HEK293 (cell line): ENCODE data around the gene PRTG.

Experiments used
- FEZF1 ChIP-seq: fragments of 450-650 bp; formaldehyde crosslinking; IDR thresholded peaks from 2 replicates; pipeline ENCODE4 v1.5.1; 2016; ENCODE audit warnings: missing biosample characterization, missing genetic modification characterization
- KLF9 ChIP-seq: fragments of 450-650 bp; formaldehyde crosslinking; IDR thresholded peaks from 2 replicates; pipeline ENCODE4 v1.5.1; 2016; ENCODE audit warnings: missing biosample characterization, missing genetic modification characterization, low read depth
- MZF1 ChIP-seq: fragments of 450-650 bp; formaldehyde crosslinking; IDR thresholded peaks from 2 replicates; pipeline ENCODE4 v1.5.1; 2017; ENCODE audit warnings: missing biosample characterization, missing genetic modification characterization, borderline replicate concordance
- SETDB1 ChIP-seq: IDR thresholded peaks from one replicate; pipeline ENCODE4 v1.6.1; 2017; ENCODE audit warnings: mild to moderate bottlenecking, low read length, moderate library complexity, mixed read lengths; ENCODE audit not compliant: insufficient read length
- ZEB2 ChIP-seq: fragments of 450-650 bp; formaldehyde crosslinking; IDR thresholded peaks from 2 replicates; pipeline ENCODE4 v1.5.1; 2016; ENCODE audit warnings: missing biosample characterization, missing genetic modification characterization
- ZFHX2 ChIP-seq: fragments of 450-650 bp; formaldehyde crosslinking; conservative IDR thresholded peaks from 2 replicates; pipeline ENCODE4 v1.5.1; 2016; ENCODE audit warnings: missing biosample characterization, missing genetic modification characterization
- ZNF140 ChIP-seq: fragments of 450-650 bp; formaldehyde crosslinking; IDR thresholded peaks from 2 replicates; pipeline ENCODE4 v1.5.1; 2016; ENCODE audit warnings: missing biosample characterization, missing genetic modification characterization
- ZNF174 ChIP-seq: fragments of 450-650 bp; formaldehyde crosslinking; IDR thresholded peaks from 2 replicates; pipeline ENCODE4 v1.5.0; 2017; ENCODE audit warnings: missing biosample characterization, mild to moderate bottlenecking, missing genetic modification characterization
- ZNF19 ChIP-seq: fragments of 450-650 bp; formaldehyde crosslinking; IDR thresholded peaks from 2 replicates; pipeline ENCODE4; 2016; ENCODE audit warnings: missing biosample characterization, missing genetic modification characterization, low read depth
- ZNF211 ChIP-seq: fragments of 450-650 bp; formaldehyde crosslinking; IDR thresholded peaks from 2 replicates; pipeline ENCODE4 v1.5.1; 2016; ENCODE audit warnings: low read depth, missing biosample characterization, missing genetic modification characterization
- ZNF274 ChIP-seq, 2 experiments: fragments of 200-500 bp in 1 of 2; fragments of 450-650 bp in 1 of 2; sonication (Bioruptor generic) in 1 of 2; formaldehyde crosslinking in 1 of 2; IDR thresholded peaks; 2 replicates each; pipeline versions ENCODE4 v1.5.1 to v1.6.1; 2014 to 2016; ENCODE audit warnings: borderline replicate concordance in 1 of 2, inconsistent platforms in 1 of 2, low read length in 1 of 2, missing biosample characterization in 1 of 2, missing genetic modification characterization in 1 of 2
- ZNF311 ChIP-seq: fragments of 450-650 bp; formaldehyde crosslinking; IDR thresholded peaks from 2 replicates; pipeline ENCODE4 v1.5.1; 2017; ENCODE audit warnings: missing biosample characterization, missing genetic modification characterization, borderline replicate concordance
- ZNF335 ChIP-seq: fragments of 450-650 bp; formaldehyde crosslinking; conservative IDR thresholded peaks from 2 replicates; pipeline ENCODE4 v1.5.1; 2016; ENCODE audit warnings: missing biosample characterization, missing genetic modification characterization
- ZNF514 ChIP-seq: fragments of 450-650 bp; formaldehyde crosslinking; IDR thresholded peaks from 2 replicates; pipeline ENCODE4 v1.5.1; 2016; ENCODE audit warnings: missing biosample characterization, missing genetic modification characterization
- ZNF544 ChIP-seq: fragments of 450-650 bp; formaldehyde crosslinking; IDR thresholded peaks from 2 replicates; pipeline ENCODE4 v1.5.0; 2017; ENCODE audit warnings: missing biosample characterization, missing genetic modification characterization
- ZNF555 ChIP-seq: fragments of 450-650 bp; formaldehyde crosslinking; conservative IDR thresholded peaks from 2 replicates; pipeline ENCODE4 v1.5.1; 2017; ENCODE audit warnings: missing biosample characterization, mild to moderate bottlenecking, missing genetic modification characterization, inconsistent platforms
- ZNF658 ChIP-seq: fragments of 450-650 bp; formaldehyde crosslinking; IDR thresholded peaks from 2 replicates; pipeline ENCODE4; 2016; ENCODE audit warnings: missing biosample characterization, missing genetic modification characterization
- ZNF747 ChIP-seq: fragments of 450-650 bp; formaldehyde crosslinking; IDR thresholded peaks from 2 replicates; pipeline ENCODE4 v1.5.1; 2016; ENCODE audit warnings: missing biosample characterization, missing genetic modification characterization
- ZNF76 ChIP-seq: fragments of 450-650 bp; formaldehyde crosslinking; IDR thresholded peaks from 2 replicates; pipeline ENCODE4; 2016; ENCODE audit warnings: low read depth, missing biosample characterization, missing genetic modification characterization, borderline replicate concordance
- TF ChIP-seq, protein P1 (sequence below): fragments of 450-650 bp; formaldehyde crosslinking; IDR thresholded peaks from 2 replicates; pipeline ENCODE4 v1.5.1; 2016; ENCODE audit warnings: missing biosample characterization, missing genetic modification characterization
- TF ChIP-seq, protein P2 (sequence below): fragments of 450-650 bp; formaldehyde crosslinking; IDR thresholded peaks from 2 replicates; pipeline ENCODE4 v1.5.1; 2016; ENCODE audit warnings: missing biosample characterization, missing genetic modification characterization
- TF ChIP-seq, protein P3 (sequence below): fragments of 450-650 bp; formaldehyde crosslinking; IDR thresholded peaks from 2 replicates; pipeline ENCODE4 v1.5.1; 2016; ENCODE audit warnings: missing biosample characterization, missing genetic modification characterization
- TF ChIP-seq, protein P4 (sequence below): fragments of 450-650 bp; formaldehyde crosslinking; optimal IDR thresholded peaks from 2 replicates; pipeline ENCODE3; 2016; ENCODE audit warnings: missing biosample characterization, mild to moderate bottlenecking, missing genetic modification characterization
- TF ChIP-seq, protein P5 (sequence below): fragments of 450-650 bp; formaldehyde crosslinking; IDR thresholded peaks from 2 replicates; pipeline ENCODE4 v1.5.1; 2016; ENCODE audit warnings: missing biosample characterization, missing genetic modification characterization
- TF ChIP-seq, protein P6 (sequence below): fragments of 450-650 bp; formaldehyde crosslinking; IDR thresholded peaks from 2 replicates; pipeline ENCODE4 v1.5.1; 2016; ENCODE audit warnings: missing biosample characterization, missing genetic modification characterization
- TF ChIP-seq, protein P7 (sequence below): fragments of 450-650 bp; formaldehyde crosslinking; IDR thresholded peaks from 2 replicates; pipeline ENCODE4 v1.5.1; 2017; ENCODE audit warnings: missing biosample characterization, missing genetic modification characterization

Gene PRTG

DNA sequence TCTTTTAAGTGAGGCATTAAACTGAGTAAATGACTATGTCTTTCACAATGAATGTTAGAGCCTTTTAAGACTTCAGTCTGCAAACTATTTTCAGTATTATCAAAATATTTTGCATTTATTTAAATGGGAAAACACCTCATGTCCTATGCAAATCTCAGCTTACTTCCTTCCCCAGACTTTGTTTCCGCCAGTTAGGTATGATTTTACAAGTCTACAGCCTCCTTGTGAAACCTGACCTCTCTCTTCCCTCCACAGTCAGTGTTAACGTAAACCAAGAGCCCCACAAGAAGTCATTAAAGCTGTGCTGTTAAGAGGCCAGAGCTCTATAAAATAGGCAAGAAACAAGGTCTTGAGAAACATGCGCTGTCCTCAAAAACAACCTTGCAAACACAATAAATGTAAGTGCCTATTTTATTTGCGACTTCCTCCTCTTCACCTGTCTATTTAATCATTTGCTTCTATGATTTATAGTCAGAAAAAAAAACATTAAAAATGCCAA is 48.3 kb downstream of the PRTG start (continued):
- TF ChIP-seq, protein P1, sequence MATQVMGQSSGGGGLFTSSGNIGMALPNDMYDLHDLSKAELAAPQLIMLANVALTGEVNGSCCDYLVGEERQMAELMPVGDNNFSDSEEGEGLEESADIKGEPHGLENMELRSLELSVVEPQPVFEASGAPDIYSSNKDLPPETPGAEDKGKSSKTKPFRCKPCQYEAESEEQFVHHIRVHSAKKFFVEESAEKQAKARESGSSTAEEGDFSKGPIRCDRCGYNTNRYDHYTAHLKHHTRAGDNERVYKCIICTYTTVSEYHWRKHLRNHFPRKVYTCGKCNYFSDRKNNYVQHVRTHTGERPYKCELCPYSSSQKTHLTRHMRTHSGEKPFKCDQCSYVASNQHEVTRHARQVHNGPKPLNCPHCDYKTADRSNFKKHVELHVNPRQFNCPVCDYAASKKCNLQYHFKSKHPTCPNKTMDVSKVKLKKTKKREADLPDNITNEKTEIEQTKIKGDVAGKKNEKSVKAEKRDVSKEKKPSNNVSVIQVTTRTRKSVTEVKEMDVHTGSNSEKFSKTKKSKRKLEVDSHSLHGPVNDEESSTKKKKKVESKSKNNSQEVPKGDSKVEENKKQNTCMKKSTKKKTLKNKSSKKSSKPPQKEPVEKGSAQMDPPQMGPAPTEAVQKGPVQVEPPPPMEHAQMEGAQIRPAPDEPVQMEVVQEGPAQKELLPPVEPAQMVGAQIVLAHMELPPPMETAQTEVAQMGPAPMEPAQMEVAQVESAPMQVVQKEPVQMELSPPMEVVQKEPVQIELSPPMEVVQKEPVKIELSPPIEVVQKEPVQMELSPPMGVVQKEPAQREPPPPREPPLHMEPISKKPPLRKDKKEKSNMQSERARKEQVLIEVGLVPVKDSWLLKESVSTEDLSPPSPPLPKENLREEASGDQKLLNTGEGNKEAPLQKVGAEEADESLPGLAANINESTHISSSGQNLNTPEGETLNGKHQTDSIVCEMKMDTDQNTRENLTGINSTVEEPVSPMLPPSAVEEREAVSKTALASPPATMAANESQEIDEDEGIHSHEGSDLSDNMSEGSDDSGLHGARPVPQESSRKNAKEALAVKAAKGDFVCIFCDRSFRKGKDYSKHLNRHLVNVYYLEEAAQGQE (tag by site-specific recombination), result no peak
- TF ChIP-seq ZNF555 (tag by site-specific recombination) (no peak), FEZF1 (tag by site-specific recombination) (peak; percentile 97), ZNF658 (tag by site-specific recombination) (no peak), MZF1 (0 out of 2 replicates have a peak, but pooled peaks have one; percentile 62), ZFHX2 (no peak), ZNF140 (tag by site-specific recombination) (no peak), ZNF747 (tag by site-specific recombination) (no peak), ZNF274 (IDR thresholded peaks at IDR 0.05; ENCODE audit: low read length) (no peak), ZNF274 (tag by site-specific recombination; IDR thresholded peaks at IDR 0.05; ENCODE audit: borderline replicate concordance) (no peak), ZNF174 (no peak), ZNF76 (no peak), ZNF514 (tag by site-specific recombination) (no peak), ZNF544 (tag by site-specific recombination) (no peak), ZNF311 (tag by site-specific recombination) (no peak), ZNF19 (tag by site-specific recombination) (no peak), ZEB2 (peak; percentile 15; the same call in 1 of the 2 replicates), ZNF211 (no peak), ZNF335 (tag by site-specific recombination) (no peak), SETDB1 (no peak), KLF9 (no peak)
- TF ChIP-seq, protein P2, sequence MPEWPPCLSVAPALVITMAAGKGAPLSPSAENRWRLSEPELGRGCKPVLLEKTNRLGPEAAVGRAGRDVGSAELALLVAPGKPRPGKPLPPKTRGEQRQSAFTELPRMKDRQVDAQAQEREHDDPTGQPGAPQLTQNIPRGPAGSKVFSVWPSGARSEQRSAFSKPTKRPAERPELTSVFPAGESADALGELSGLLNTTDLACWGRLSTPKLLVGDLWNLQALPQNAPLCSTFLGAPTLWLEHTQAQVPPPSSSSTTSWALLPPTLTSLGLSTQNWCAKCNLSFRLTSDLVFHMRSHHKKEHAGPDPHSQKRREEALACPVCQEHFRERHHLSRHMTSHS, result 0 out of 2 replicates have a peak, but pooled peaks have one; percentile 18
- TF ChIP-seq, protein P3, sequence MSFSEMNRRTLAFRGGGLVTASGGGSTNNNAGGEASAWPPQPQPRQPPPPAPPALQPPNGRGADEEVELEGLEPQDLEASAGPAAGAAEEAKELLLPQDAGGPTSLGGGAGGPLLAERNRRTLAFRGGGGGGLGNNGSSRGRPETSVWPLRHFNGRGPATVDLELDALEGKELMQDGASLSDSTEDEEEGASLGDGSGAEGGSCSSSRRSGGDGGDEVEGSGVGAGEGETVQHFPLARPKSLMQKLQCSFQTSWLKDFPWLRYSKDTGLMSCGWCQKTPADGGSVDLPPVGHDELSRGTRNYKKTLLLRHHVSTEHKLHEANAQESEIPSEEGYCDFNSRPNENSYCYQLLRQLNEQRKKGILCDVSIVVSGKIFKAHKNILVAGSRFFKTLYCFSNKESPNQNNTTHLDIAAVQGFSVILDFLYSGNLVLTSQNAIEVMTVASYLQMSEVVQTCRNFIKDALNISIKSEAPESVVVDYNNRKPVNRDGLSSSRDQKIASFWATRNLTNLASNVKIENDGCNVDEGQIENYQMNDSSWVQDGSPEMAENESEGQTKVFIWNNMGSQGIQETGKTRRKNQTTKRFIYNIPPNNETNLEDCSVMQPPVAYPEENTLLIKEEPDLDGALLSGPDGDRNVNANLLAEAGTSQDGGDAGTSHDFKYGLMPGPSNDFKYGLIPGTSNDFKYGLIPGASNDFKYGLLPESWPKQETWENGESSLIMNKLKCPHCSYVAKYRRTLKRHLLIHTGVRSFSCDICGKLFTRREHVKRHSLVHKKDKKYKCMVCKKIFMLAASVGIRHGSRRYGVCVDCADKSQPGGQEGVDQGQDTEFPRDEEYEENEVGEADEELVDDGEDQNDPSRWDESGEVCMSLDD (tag by site-specific recombination), result no peak
- TF ChIP-seq, protein P4, sequence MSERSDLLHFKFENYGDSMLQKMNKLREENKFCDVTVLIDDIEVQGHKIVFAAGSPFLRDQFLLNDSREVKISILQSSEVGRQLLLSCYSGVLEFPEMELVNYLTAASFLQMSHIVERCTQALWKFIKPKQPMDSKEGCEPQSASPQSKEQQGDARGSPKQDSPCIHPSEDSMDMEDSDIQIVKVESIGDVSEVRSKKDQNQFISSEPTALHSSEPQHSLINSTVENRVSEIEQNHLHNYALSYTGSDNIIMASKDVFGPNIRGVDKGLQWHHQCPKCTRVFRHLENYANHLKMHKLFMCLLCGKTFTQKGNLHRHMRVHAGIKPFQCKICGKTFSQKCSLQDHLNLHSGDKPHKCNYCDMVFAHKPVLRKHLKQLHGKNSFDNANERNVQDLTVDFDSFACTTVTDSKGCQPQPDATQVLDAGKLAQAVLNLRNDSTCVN, result no peak
- TF ChIP-seq, protein P5, sequence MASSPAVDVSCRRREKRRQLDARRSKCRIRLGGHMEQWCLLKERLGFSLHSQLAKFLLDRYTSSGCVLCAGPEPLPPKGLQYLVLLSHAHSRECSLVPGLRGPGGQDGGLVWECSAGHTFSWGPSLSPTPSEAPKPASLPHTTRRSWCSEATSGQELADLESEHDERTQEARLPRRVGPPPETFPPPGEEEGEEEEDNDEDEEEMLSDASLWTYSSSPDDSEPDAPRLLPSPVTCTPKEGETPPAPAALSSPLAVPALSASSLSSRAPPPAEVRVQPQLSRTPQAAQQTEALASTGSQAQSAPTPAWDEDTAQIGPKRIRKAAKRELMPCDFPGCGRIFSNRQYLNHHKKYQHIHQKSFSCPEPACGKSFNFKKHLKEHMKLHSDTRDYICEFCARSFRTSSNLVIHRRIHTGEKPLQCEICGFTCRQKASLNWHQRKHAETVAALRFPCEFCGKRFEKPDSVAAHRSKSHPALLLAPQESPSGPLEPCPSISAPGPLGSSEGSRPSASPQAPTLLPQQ (tag by site-specific recombination), result peak; percentile 51; the same call in 1 of the 2 replicates
- TF ChIP-seq, protein P6, sequence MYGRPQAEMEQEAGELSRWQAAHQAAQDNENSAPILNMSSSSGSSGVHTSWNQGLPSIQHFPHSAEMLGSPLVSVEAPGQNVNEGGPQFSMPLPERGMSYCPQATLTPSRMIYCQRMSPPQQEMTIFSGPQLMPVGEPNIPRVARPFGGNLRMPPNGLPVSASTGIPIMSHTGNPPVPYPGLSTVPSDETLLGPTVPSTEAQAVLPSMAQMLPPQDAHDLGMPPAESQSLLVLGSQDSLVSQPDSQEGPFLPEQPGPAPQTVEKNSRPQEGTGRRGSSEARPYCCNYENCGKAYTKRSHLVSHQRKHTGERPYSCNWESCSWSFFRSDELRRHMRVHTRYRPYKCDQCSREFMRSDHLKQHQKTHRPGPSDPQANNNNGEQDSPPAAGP (tag by site-specific recombination), result no peak
- TF ChIP-seq, protein P7, sequence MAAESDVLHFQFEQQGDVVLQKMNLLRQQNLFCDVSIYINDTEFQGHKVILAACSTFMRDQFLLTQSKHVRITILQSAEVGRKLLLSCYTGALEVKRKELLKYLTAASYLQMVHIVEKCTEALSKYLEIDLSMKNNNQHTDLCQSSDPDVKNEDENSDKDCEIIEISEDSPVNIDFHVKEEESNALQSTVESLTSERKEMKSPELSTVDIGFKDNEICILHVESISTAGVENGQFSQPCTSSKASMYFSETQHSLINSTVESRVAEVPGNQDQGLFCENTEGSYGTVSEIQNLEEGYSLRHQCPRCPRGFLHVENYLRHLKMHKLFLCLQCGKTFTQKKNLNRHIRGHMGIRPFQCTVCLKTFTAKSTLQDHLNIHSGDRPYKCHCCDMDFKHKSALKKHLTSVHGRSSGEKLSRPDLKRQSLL (tag by site-specific recombination), result peak; percentile 58; the same call in 1 of the 2 replicates
